HEK293 (cell line): ENCODE measurements around the gene TNFAIP8.

ENCODE experiments used
- PRDM10 ChIP-seq: fragments of 450-650 bp; formaldehyde crosslinking; IDR thresholded peaks from 2 replicates; pipeline ENCODE4 v1.5.1; 2016; ENCODE audit warnings: missing biosample characterization, missing genetic modification characterization
- PRDM2 ChIP-seq: fragments of 450-650 bp; formaldehyde crosslinking; IDR thresholded peaks from 2 replicates; pipeline ENCODE4 v1.5.1; 2016; ENCODE audit warnings: missing biosample characterization, missing genetic modification characterization, borderline replicate concordance
- RBAK ChIP-seq: fragments of 450-650 bp; formaldehyde crosslinking; IDR thresholded peaks from 2 replicates; pipeline ENCODE4 v1.5.1; 2016; ENCODE audit warnings: missing biosample characterization, missing genetic modification characterization
- YY2 ChIP-seq: fragments of 450-650 bp; formaldehyde crosslinking; IDR thresholded peaks from 2 replicates; pipeline ENCODE4 v1.5.1; 2016; ENCODE audit warnings: missing biosample characterization, missing genetic modification characterization
- ZBTB26 ChIP-seq: fragments of 450-650 bp; formaldehyde crosslinking; optimal IDR thresholded peaks from 2 replicates; pipeline ENCODE3; 2016; ENCODE audit warnings: missing biosample characterization, mild to moderate bottlenecking, missing genetic modification characterization
- ZBTB7A ChIP-seq: fragments of 450-650 bp; formaldehyde crosslinking; IDR thresholded peaks from 2 replicates; pipeline ENCODE4 v1.5.1; 2016; ENCODE audit warnings: low read depth, missing biosample characterization, missing genetic modification characterization
- ZEB2 ChIP-seq: fragments of 450-650 bp; formaldehyde crosslinking; IDR thresholded peaks from 2 replicates; pipeline ENCODE4 v1.5.1; 2016; ENCODE audit warnings: missing biosample characterization, missing genetic modification characterization
- ZNF157 ChIP-seq: fragments of 450-650 bp; formaldehyde crosslinking; IDR thresholded peaks from 2 replicates; pipeline ENCODE4 v1.5.1; 2016; ENCODE audit warnings: missing biosample characterization, missing genetic modification characterization
- ZNF174 ChIP-seq: fragments of 450-650 bp; formaldehyde crosslinking; IDR thresholded peaks from 2 replicates; pipeline ENCODE4 v1.5.0; 2017; ENCODE audit warnings: missing biosample characterization, mild to moderate bottlenecking, missing genetic modification characterization
- ZNF175 ChIP-seq: fragments of 450-650 bp; formaldehyde crosslinking; IDR thresholded peaks from 2 replicates; pipeline ENCODE4 v1.5.1; 2016; ENCODE audit warnings: missing biosample characterization, missing genetic modification characterization
- ZNF223 ChIP-seq: fragments of 450-650 bp; formaldehyde crosslinking; IDR thresholded peaks from 2 replicates; pipeline ENCODE4 v1.5.1; 2016; ENCODE audit warnings: missing biosample characterization, missing genetic modification characterization
- ZNF24 ChIP-seq: fragments of 450-650 bp; formaldehyde crosslinking; IDR thresholded peaks from 2 replicates; pipeline ENCODE4 v1.5.1; 2016; ENCODE audit warnings: missing biosample characterization, missing genetic modification characterization
- ZNF280D ChIP-seq: fragments of 450-650 bp; formaldehyde crosslinking; IDR thresholded peaks from 2 replicates; pipeline ENCODE4 v1.5.1; 2016; ENCODE audit warnings: missing biosample characterization, missing genetic modification characterization
- ZNF335 ChIP-seq: fragments of 450-650 bp; formaldehyde crosslinking; conservative IDR thresholded peaks from 2 replicates; pipeline ENCODE4 v1.5.1; 2016; ENCODE audit warnings: missing biosample characterization, missing genetic modification characterization
- ZNF513 ChIP-seq: fragments of 450-650 bp; IDR thresholded peaks from 2 replicates; pipeline ENCODE4 v1.5.1; 2018; ENCODE audit warnings: missing biosample characterization, missing genetic modification characterization
- ZNF544 ChIP-seq: fragments of 450-650 bp; formaldehyde crosslinking; IDR thresholded peaks from 2 replicates; pipeline ENCODE4 v1.5.0; 2017; ENCODE audit warnings: missing biosample characterization, missing genetic modification characterization
- ZNF548 ChIP-seq: fragments of 450-650 bp; formaldehyde crosslinking; IDR thresholded peaks from 2 replicates; pipeline ENCODE4 v1.5.1; 2016; ENCODE audit warnings: missing biosample characterization, missing genetic modification characterization
- ZNF580 ChIP-seq: fragments of 450-650 bp; formaldehyde crosslinking; IDR thresholded peaks from 2 replicates; pipeline ENCODE4 v1.5.1; 2016; ENCODE audit warnings: missing biosample characterization, missing genetic modification characterization
- ZNF626 ChIP-seq: fragments of 450-650 bp; sonication (Bioruptor Pico); formaldehyde crosslinking; IDR thresholded peaks from 2 replicates; pipeline ENCODE4 v1.5.1; 2018; ENCODE audit warnings: missing biosample characterization, missing genetic modification characterization, inconsistent platforms
- ZNF658 ChIP-seq: fragments of 450-650 bp; formaldehyde crosslinking; IDR thresholded peaks from 2 replicates; pipeline ENCODE4; 2016; ENCODE audit warnings: missing biosample characterization, missing genetic modification characterization
- ZNF692 ChIP-seq: fragments of 450-650 bp; formaldehyde crosslinking; IDR thresholded peaks from 2 replicates; pipeline ENCODE4 v1.5.1; 2016; ENCODE audit warnings: missing biosample characterization, missing genetic modification characterization
- ZNF830 ChIP-seq: fragments of 450-650 bp; IDR thresholded peaks from 2 replicates; pipeline ENCODE4 v1.5.0; 2018; ENCODE audit warnings: missing biosample characterization, missing genetic modification characterization, low read depth, mild to moderate bottlenecking, moderate library complexity
- ZNF843 ChIP-seq: fragments of 450-650 bp; formaldehyde crosslinking; IDR thresholded peaks from 2 replicates; pipeline ENCODE4 v1.5.1; 2016; ENCODE audit warnings: missing biosample characterization, missing genetic modification characterization

TNFAIP8 gene

GRCh38 chr5:119356612-119357188 is 881 bp downstream of the TNFAIP8 start (continued):
- no peak for TF ChIP-seq ZBTB26 (tag by site-specific recombination)
- no peak for TF ChIP-seq ZNF548
- peak; percentile 68 for TF ChIP-seq PRDM10 (tag by site-specific recombination)
- no peak for TF ChIP-seq ZNF223 (tag by site-specific recombination)
- TF ChIP-seq ZNF626 (tag by site-specific recombination), result no peak
- TF ChIP-seq ZNF335 (tag by site-specific recombination), result peak; percentile 29
- no peak for TF ChIP-seq ZNF580
- TF ChIP-seq ZNF513 (tag by site-specific recombination), result no peak
- TF ChIP-seq ZNF658 (tag by site-specific recombination), result no peak
- TF ChIP-seq ZNF157 (tag by site-specific recombination), result no peak
- TF ChIP-seq ZNF24, result peak; percentile 61; the same call in 1 of the 2 replicates
- TF ChIP-seq ZEB2, result no peak
- no peak for TF ChIP-seq YY2
- TF ChIP-seq RBAK (tag by site-specific recombination), result no peak
- peak; percentile 74 for TF ChIP-seq ZNF843 (tag by site-specific recombination)
- no peak for TF ChIP-seq ZNF830 (tag by site-specific recombination)
- no peak for TF ChIP-seq ZNF175 (tag by site-specific recombination)
- TF ChIP-seq PRDM2 (tag by site-specific recombination), result no peak
- no peak for TF ChIP-seq ZNF280D
- no peak for TF ChIP-seq ZNF544 (tag by site-specific recombination)
- no peak for TF ChIP-seq ZNF174 (tag by site-specific recombination)
- TF ChIP-seq ZNF692 (tag by site-specific recombination), result peak; percentile 34; the same call in 1 of the 2 replicates
- TF ChIP-seq ZBTB7A (tag by site-specific recombination), result no peak
